T-helper 17 cell (primary cell): ENCODE data around the gene ZNF827. TPM values are rescaled to one million over a fixed set of nuclear protein-coding genes. Genes with fewer than 3 reads are reported as not detected.

ENCODE experiments used
- ATAC-seq: fragments of 150-1000 bp; cut with Tn5 transposase; 2 replicates; pipeline ENCODE4 v1.10.0; 2021; ENCODE audit warnings: mild to moderate bottlenecking, moderate library complexity
- DNase-seq, 3 donors: peaks; one replicate each; pipeline versions ENCODE4 v3.0.0 to v3.0.0-alpha.2; 2020 to 2021
- H3K9me3 ChIP-seq: one replicate; pipeline ENCODE4 v1.7.0; 2013; ENCODE audit warnings: low read length, mild to moderate bottlenecking; ENCODE audit not compliant: control insufficient read depth, poor library complexity, severe bottlenecking
- H3K27ac Mint-ChIP-seq: one replicate; pipeline ENCODE4 v1.8.0; 2022; ENCODE audit warnings: mild to moderate bottlenecking, moderate library complexity, mixed read lengths
- H3K27me3 Mint-ChIP-seq: one replicate; pipeline ENCODE4 v1.8.0; 2022; ENCODE audit warnings: mixed read lengths
- H3K36me3 Mint-ChIP-seq: one replicate; pipeline ENCODE4 v1.8.0; 2022; ENCODE audit warnings: low read depth, mixed read lengths
- H3K4me1 Mint-ChIP-seq: one replicate; pipeline ENCODE4 v1.8.0; 2022; ENCODE audit warnings: mild to moderate bottlenecking, mixed read lengths
- H3K4me3 Mint-ChIP-seq: one replicate; pipeline ENCODE4 v1.8.0; 2022; ENCODE audit warnings: mild to moderate bottlenecking, moderate library complexity, mixed read lengths
- total RNA-seq, 4 donors: library from RNA in 2 of 4; stranded (reverse) in 2 of 4; gene quantifications; one replicate each; pipeline ENCODE4 v1.2.3 and lab custom pipeline; 2022 to 2026

The ZNF827 gene
- total RNA-seq, 2 donors from 2014 or later = 14.9 to 16.3 TPM

- no peak overlapping the region for H3K4me3 Mint-ChIP-seq
- peaks cover 15% of the 10 kb centered on the region for H3K4me1 Mint-ChIP-seq
- H3K27ac Mint-ChIP-seq = no peak overlapping the region
- H3K27me3 Mint-ChIP-seq = peaks cover 14% of the 10 kb centered on the region
- H3K36me3 Mint-ChIP-seq = peaks cover 3% of the 10 kb centered on the region
- no peaks in the 10 kb centered on the region for H3K9me3 ChIP-seq
- no peak for ATAC-seq
- no peak for DNase-seq
These were observed 208.6 kb downstream of the ZNF827 start for GRCh38 chr4:145730026-145730425.

- no peak for DNase-seq
- ATAC-seq = no peak
- Mint-ChIP-seq H3K27ac (no peak overlapping the region), H3K36me3 (peaks cover 2% of the 10 kb centered on the region), H3K4me1 (peaks cover 7% of the 10 kb centered on the region), H3K4me3 (no peak overlapping the region), H3K27me3 (peaks cover 30% of the 10 kb centered on the region)
- no peaks in the 10 kb centered on the region for H3K9me3 ChIP-seq
These were observed 215.3 kb downstream of the ZNF827 start for GRCh38 chr4:145723336-145723735.

- no peak for DNase-seq
- Mint-ChIP-seq H3K4me3 (no peak overlapping the region), H3K4me1 (peaks cover 7% of the 10 kb centered on the region), H3K27me3 (peaks cover 37% of the 10 kb centered on the region), H3K36me3 (peaks cover 2% of the 10 kb centered on the region), H3K27ac (no peak overlapping the region)
- ATAC-seq = no peak
- H3K9me3 ChIP-seq = no peaks in the 10 kb centered on the region
These were observed 216.1 kb downstream of the ZNF827 start for GRCh38 chr4:145722561-145722960.

GRCh38 chr4:145720656-145721055 is 218.0 kb downstream of the ZNF827 start:
- peaks cover 7% of the 10 kb centered on the region for H3K4me1 Mint-ChIP-seq

GRCh38 chr4:145719752-145720624 is 218.6 kb downstream of the ZNF827 start:
- H3K36me3 Mint-ChIP-seq = peaks cover 2% of the 10 kb centered on the region
- no peak overlapping the region for H3K27ac Mint-ChIP-seq

More at GRCh38 chr4:145720656-145721055, 218.0 kb downstream of the ZNF827 start:
- no peaks in the 10 kb centered on the region for H3K9me3 ChIP-seq
- peaks cover 46% of the 10 kb centered on the region for H3K27me3 Mint-ChIP-seq
- ATAC-seq = no peak
- DNase-seq = no peak
- peaks cover 2% of the 10 kb centered on the region for H3K36me3 Mint-ChIP-seq
- H3K4me3 Mint-ChIP-seq = peak overlapping the region; percentile 69
- no peak overlapping the region for H3K27ac Mint-ChIP-seq

GRCh38 chr4:145716661-145717200 is 221.9 kb downstream of the ZNF827 start:
- no peak overlapping the region for H3K27ac Mint-ChIP-seq

More at GRCh38 chr4:145719752-145720624, 218.6 kb downstream of the ZNF827 start:
- H3K4me1 Mint-ChIP-seq = peaks cover 7% of the 10 kb centered on the region
- ATAC-seq (peak; percentile 70), DNase-seq (no peak)
- H3K27me3 Mint-ChIP-seq = peaks cover 51% of the 10 kb centered on the region
- peak overlapping the region; percentile 69 for H3K4me3 Mint-ChIP-seq
- no peaks in the 10 kb centered on the region for H3K9me3 ChIP-seq

GRCh38 chr4:145716200-145716599 is 222.4 kb downstream of the ZNF827 start:
- ATAC-seq (no peak), DNase-seq (no peak)
- Mint-ChIP-seq H3K4me1 (peaks cover 7% of the 10 kb centered on the region), H3K27ac (no peak overlapping the region), H3K27me3 (peaks cover 47% of the 10 kb centered on the region), H3K36me3 (peaks cover 4% of the 10 kb centered on the region), H3K4me3 (no peak overlapping the region)
- H3K9me3 ChIP-seq = no peaks in the 10 kb centered on the region

More at GRCh38 chr4:145716661-145717200, 221.9 kb downstream of the ZNF827 start:
- Mint-ChIP-seq H3K4me3 (no peak overlapping the region), H3K4me1 (peaks cover 7% of the 10 kb centered on the region), H3K27me3 (peaks cover 52% of the 10 kb centered on the region), H3K36me3 (peaks cover 4% of the 10 kb centered on the region)
- no peaks in the 10 kb centered on the region for H3K9me3 ChIP-seq
- ATAC-seq = no peak
- no peak for DNase-seq

GRCh38 chr4:145709843-145710242 is 228.8 kb downstream of the ZNF827 start:
- no peak for DNase-seq
- Mint-ChIP-seq H3K4me1 (no peaks in the 10 kb centered on the region), H3K27me3 (peaks cover 4% of the 10 kb centered on the region), H3K27ac (no peak overlapping the region), H3K4me3 (no peak overlapping the region), H3K36me3 (peaks cover 2% of the 10 kb centered on the region)
- no peak for ATAC-seq
- no peaks in the 10 kb centered on the region for H3K9me3 ChIP-seq

GRCh38 chr4:145709336-145709735 is 229.3 kb downstream of the ZNF827 start:
- Mint-ChIP-seq H3K36me3 (peaks cover under 1% of the 10 kb centered on the region), H3K27me3 (no peaks in the 10 kb centered on the region), H3K4me1 (no peaks in the 10 kb centered on the region), H3K27ac (no peak overlapping the region), H3K4me3 (no peak overlapping the region)
- DNase-seq (no peak), ATAC-seq (no peak)
- H3K9me3 ChIP-seq = no peaks in the 10 kb centered on the region

Other genes with a start within 250 kb of the ZNF827 start
- gene LSM6, start 236.9 kb upstream of the ZNF827 start, total RNA-seq = 10 to 100 TPM; 20.2 to 21.3 TPM